H1 (cell line): ENCODE results near the gene KCNK4. TPM values are rescaled to one million over a fixed set of nuclear protein-coding genes. Genes with fewer than 3 reads are reported as not detected.

Experiments used
- ATF3 ChIP-seq: IDR thresholded peaks from 2 replicates; pipeline ENCODE4 v1.6.1; 2011; ENCODE audit warnings: low read depth, mild to moderate bottlenecking, low read length; ENCODE audit not compliant: insufficient read depth
- EGR1 ChIP-seq: IDR thresholded peaks from 2 replicates; pipeline ENCODE4 v1.6.1; 2011; ENCODE audit warnings: low read depth, low read length, borderline replicate concordance
- RBBP5 ChIP-seq: IDR thresholded peaks from 2 replicates; pipeline ENCODE4 v1.7.1; 2012; ENCODE audit warnings: low read depth, mild to moderate bottlenecking, inconsistent platforms, low read length, moderate library complexity, borderline replicate concordance
- SRF ChIP-seq: IDR thresholded peaks from 2 replicates; pipeline ENCODE4 v1.6.1; 2011; ENCODE audit warnings: mild to moderate bottlenecking, low read depth, low read length, moderate library complexity
- polyA plus RNA-seq, 7 experiments: library from polyadenylated mRNA; depleted of rRNA in 3 of 7; stranded (reverse) in 5 of 7; unstranded in 2 of 7; fragments of >200 nt in 5 of 7; fragments of 200-250 nt in 2 of 7; gene quantifications; 1 replicate in 5 of 7; 2 replicates in 1 of 7; 4 replicates in 1 of 7; pipeline versions ENCODE4 v1.2.1 to v1.2.3, GENCODE V29; 2011 to 2013; ENCODE audit warnings: missing spikeins in 2 of 7, mixed read lengths in 2 of 7
- total RNA-seq: library from RNA; stranded (reverse); fragmentation: NEBNext Ultra II Directional; extraction: Animal tissue kit (Norgen Biotek cat#: 25700); gene quantifications from 2 replicates; pipeline ENCODE4 v1.2.1, GENCODE V29; 2021

Gene KCNK4
- total and polyA plus RNA-seq, 2 of the 8 experiments (the other 6 are each of a cell fraction or from before 2014, with no cell fraction given) = 0.19 TPM; not detected in 1

GRCh38 chr11:64324692-64325469 is 33.8 kb downstream of the KCNK4 start (continued):
- TF ChIP-seq SRF (no peak), RBBP5 (no peak), ATF3 (no peak), EGR1 (no peak)
